ENCODE data around the gene FAM193A. TPM values are rescaled to one million over a fixed set of nuclear protein-coding genes. Genes with fewer than 3 reads are reported as not detected.

FAM193A gene
- polyA plus RNA-seq, 1 donor (not counting 4 experiments of a cell fraction or from before 2014, with no cell fraction given), result 3.6 TPM

DNA sequence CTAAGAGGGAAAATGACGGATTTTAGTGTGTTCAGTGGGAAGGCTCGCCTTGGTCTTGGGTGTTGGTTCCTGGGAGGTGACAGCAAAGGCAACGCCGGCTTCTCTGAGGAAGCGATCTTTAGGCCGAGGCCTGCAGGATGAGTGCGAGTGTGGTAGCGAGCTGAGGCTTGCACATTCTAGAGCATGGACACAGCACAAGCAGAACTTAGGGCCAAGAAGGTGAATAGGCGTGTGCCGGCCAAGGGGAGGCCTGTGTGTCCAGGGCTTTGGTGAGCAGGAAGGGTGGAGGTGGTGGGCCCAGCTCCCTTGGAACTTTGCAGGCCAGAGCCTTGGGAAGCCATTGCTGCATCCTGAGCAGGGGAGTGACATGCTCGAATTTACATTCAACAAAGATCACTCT lies 151.8 kb downstream of the FAM193A start:
- Histone ChIP-seq H3K36me3 (ENCODE audit: control insufficient read depth in 2 of 2, extremely low read depth in 1 of 2, insufficient read depth in 2 of 2, low read length in 2 of 2) (peaks cover 32 to 38% of the 10 kb centered on the region in 2 experiments), H3K79me2 (ENCODE audit: control insufficient read depth, insufficient read depth, low read length) (no peaks in the 10 kb centered on the region), H3K9ac (ENCODE audit: control insufficient read depth, extremely low read depth, insufficient read depth, low read length) (no peak overlapping the region), H3K27me3 (ENCODE audit: control insufficient read depth, extremely low read depth, insufficient read depth, low read length) (no peaks in the 10 kb centered on the region), H3K9me3 (ENCODE audit: control insufficient read depth, low read depth, low read length) (no peaks in the 10 kb centered on the region), H2AFZ (ENCODE audit: control insufficient read depth, low read length) (no peak overlapping the region), H3K27ac (ENCODE audit: control insufficient read depth, insufficient read depth, low read length) (no peak overlapping the region), H3K4me1 (ENCODE audit: control insufficient read depth, extremely low read depth, insufficient read depth, low read length) (no peaks in the 10 kb centered on the region), H3K4me2 (ENCODE audit: control insufficient read depth, extremely low read depth, insufficient read depth, low read depth, low read length) (no peak overlapping the region), H3K4me3 (ENCODE audit: control insufficient read depth in 2 of 3, extremely low read depth in 1 of 3, insufficient read depth in 2 of 3, low read depth in 1 of 3, low read length in 3 of 3) (no peak overlapping the region), H4K20me1 (ENCODE audit: control insufficient read depth, extremely low read depth, insufficient read depth, low read length) (peaks cover 2% of the 10 kb centered on the region), H3K9me1 (ENCODE audit: control insufficient read depth, extremely low read depth, insufficient read depth, low read length) (no peaks in the 10 kb centered on the region)
- FAIRE-seq (no peak), DNase-seq (ENCODE audit: low read depth, low spot score) (no peak)
- dilution Hi-C loops (cut with MboI; ENCODE audit: extremely low pct_ligation_motif_present, low sequenced_read_pairs), result no loop called here
- TF ChIP-seq EZH2 (IDR thresholded peaks at IDR 0.05; ENCODE audit: low read length), result no peak
- TF ChIP-seq, protein P1, sequence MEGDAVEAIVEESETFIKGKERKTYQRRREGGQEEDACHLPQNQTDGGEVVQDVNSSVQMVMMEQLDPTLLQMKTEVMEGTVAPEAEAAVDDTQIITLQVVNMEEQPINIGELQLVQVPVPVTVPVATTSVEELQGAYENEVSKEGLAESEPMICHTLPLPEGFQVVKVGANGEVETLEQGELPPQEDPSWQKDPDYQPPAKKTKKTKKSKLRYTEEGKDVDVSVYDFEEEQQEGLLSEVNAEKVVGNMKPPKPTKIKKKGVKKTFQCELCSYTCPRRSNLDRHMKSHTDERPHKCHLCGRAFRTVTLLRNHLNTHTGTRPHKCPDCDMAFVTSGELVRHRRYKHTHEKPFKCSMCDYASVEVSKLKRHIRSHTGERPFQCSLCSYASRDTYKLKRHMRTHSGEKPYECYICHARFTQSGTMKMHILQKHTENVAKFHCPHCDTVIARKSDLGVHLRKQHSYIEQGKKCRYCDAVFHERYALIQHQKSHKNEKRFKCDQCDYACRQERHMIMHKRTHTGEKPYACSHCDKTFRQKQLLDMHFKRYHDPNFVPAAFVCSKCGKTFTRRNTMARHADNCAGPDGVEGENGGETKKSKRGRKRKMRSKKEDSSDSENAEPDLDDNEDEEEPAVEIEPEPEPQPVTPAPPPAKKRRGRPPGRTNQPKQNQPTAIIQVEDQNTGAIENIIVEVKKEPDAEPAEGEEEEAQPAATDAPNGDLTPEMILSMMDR (optimal IDR thresholded peaks at IDR 0.05 in 1 of 3, IDR thresholded peaks at IDR 0.05 in 1 of 3, conservative IDR thresholded peaks at IDR 0.05 in 1 of 3; ENCODE audit: extremely low read depth in 1 of 3, insufficient read depth in 2 of 3, low read length in 3 of 3), result no peak

DNA sequence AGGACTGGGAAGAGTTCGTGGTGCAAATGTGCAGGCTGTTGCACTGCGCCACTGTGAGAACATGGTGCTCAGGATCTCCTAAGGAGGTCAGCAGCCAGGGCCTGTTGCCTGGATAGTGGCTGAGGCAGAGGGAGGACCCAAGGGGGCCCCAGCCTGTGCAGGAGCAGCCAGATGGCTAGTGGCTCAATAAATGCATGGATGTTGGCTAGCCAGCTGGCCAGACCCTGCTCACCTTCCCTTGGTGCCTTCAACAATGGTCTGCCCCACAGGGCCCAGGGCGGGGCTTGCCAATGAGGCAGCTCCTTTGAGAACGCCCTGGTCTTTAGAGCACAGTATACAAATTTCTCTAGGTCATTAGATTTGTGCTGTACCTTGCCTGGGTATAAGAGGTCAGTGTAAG lies 152.2 kb downstream of the FAM193A start:
- Histone ChIP-seq H3K27me3 (ENCODE audit: control insufficient read depth, extremely low read depth, insufficient read depth, low read length) (no peaks in the 10 kb centered on the region), H3K9me1 (ENCODE audit: control insufficient read depth, extremely low read depth, insufficient read depth, low read length) (no peaks in the 10 kb centered on the region), H3K9me3 (ENCODE audit: control insufficient read depth, low read depth, low read length) (no peaks in the 10 kb centered on the region), H3K79me2 (ENCODE audit: control insufficient read depth, insufficient read depth, low read length) (no peaks in the 10 kb centered on the region), H3K4me2 (ENCODE audit: control insufficient read depth, extremely low read depth, insufficient read depth, low read depth, low read length) (no peak overlapping the region), H4K20me1 (ENCODE audit: control insufficient read depth, extremely low read depth, insufficient read depth, low read length) (peaks cover 2% of the 10 kb centered on the region), H3K4me1 (ENCODE audit: control insufficient read depth, extremely low read depth, insufficient read depth, low read length) (no peaks in the 10 kb centered on the region), H3K36me3 (ENCODE audit: control insufficient read depth in 2 of 2, extremely low read depth in 1 of 2, insufficient read depth in 2 of 2, low read length in 2 of 2) (peaks cover 36 to 41% of the 10 kb centered on the region in 2 experiments), H3K9ac (ENCODE audit: control insufficient read depth, extremely low read depth, insufficient read depth, low read length) (no peak overlapping the region), H3K4me3 (ENCODE audit: control insufficient read depth in 2 of 3, extremely low read depth in 1 of 3, insufficient read depth in 2 of 3, low read depth in 1 of 3, low read length in 3 of 3) (no peak overlapping the region), H2AFZ (ENCODE audit: control insufficient read depth, low read length) (no peak overlapping the region), H3K27ac (ENCODE audit: control insufficient read depth, insufficient read depth, low read length) (no peak overlapping the region)
- DNase-seq (ENCODE audit: low read depth, low spot score) (no peak), FAIRE-seq (no peak)
- no peak for TF ChIP-seq EZH2 (IDR thresholded peaks at IDR 0.05; ENCODE audit: low read length)
- TF ChIP-seq, protein P1 (optimal IDR thresholded peaks at IDR 0.05 in 1 of 3, IDR thresholded peaks at IDR 0.05 in 1 of 3, conservative IDR thresholded peaks at IDR 0.05 in 1 of 3; ENCODE audit: extremely low read depth in 1 of 3, insufficient read depth in 2 of 3, low read length in 3 of 3), result no peak
- dilution Hi-C loops (cut with MboI; ENCODE audit: extremely low pct_ligation_motif_present, low sequenced_read_pairs), result no loop called here
